ENCODE measurements around the gene FLT1.

DNA sequence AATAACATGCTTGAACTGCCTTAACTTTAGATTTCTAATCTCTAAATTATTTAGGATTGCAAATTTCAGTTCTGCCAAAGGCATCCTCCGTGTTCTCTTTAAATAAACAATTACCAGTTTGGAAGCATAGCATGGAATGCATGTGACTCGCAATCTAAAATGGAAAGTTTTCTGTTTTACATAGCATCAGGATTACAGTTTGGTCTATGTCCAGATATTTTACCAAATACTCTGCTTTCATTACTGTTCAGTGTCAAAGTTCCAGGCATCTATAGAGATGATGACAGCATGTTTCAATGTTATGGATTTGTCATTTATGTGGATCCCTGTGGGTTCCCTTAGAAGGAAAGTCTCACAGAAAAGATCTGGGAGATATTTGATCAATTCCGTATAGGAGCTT is 16.8 kb downstream of the FLT1 start:
- TF ChIP-seq GATA2 (IDR thresholded peaks at IDR 0.05; ENCODE audit: low read depth, low read length) (no peak), GATA3 (IDR thresholded peaks at IDR 0.05; ENCODE audit: low read depth, low read length) (no peak)

Measured in SH-SY5Y (cell line).